Myocyte (in vitro differentiated cells): ENCODE measurements around the gene CARD14. TPM values are rescaled to one million over a fixed set of nuclear protein-coding genes. Genes with fewer than 3 reads are reported as not detected.
"Not testable (repeated sequence)": the region's sequence is repeated elsewhere in the genome, so short reads cannot be mapped to it uniquely, and the experiment has no call there.

Experiments
- DNase-seq: peaks from one replicate; pipeline ENCODE4 v3.0.0-alpha.2; 2012; ENCODE audit warnings: low read depth
- total RNA-seq: library from RNA; depleted of rRNA; stranded (reverse); fragments of >200 nt; gene quantifications from 2 replicates; pipeline ENCODE4 v1.2.3, GENCODE V29; 2014

The CARD14 gene
- total RNA-seq, 1 donor from 2014 or later: 0.21 TPM

DNA sequence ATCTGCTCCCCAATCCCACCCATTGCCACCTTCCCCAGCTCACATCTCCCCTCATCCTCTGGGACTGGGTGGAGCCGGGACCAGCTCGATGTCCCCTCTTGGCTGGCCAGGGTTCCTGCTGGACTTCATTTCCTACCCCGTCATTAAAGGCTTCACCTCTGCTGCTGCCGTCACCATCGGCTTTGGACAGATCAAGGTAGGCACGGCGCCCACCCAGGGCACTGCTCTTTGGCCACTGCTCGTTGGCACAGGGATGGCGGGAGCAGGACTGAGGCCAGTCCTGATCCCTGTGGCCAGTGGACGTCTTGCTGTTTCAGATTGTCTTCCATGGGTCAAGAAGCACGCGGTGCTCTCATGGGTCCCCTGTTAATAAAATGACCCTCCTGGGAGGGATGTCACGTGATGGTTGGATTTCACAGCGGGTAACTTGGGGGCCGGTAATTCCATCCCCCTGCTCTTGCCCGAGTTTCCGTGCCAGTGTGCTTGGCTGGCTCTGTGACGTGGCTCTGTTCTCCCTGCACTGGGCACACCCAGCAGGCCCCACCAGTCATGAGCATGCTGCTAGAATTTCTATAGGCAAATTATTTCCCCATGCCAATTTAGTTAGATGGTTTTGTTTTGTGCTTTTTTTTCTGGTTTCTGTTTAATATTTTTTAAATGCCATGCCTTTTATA lies 53.4 kb downstream of the CARD14 start:
- DNase-seq: no peak

DNA sequence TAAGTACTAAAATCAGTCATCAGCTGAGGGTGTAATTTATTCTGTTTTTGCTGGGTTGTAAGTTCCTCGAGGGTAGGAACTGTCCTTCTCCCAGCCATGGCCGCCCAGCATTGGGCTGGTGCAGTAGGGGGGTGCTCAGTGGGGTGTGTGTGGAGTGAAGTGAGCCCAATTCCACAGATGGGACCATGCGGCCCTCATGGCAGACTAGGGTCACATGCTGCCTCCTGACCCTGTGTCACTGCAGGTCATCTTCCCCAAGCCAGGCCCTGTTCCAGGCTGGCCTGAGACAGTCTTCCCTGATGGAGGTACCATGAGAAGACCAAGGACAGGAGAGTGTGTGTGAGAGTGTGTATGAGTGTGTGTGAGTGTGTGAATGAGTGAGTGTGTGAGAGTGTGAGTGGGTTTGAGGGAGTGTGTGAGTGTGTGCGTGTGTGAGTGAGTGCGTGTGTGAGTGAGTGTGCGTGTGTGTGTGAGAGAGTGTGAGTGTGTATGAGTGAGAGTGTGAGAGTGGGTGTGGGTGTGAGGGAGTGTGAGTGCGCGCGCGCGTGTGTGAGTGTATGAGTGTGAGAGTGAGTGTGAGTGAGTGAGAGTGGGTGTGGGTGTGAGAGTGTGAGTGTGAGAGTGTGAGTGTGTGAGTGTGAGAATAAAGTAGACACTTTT lies 54.1 kb downstream of the CARD14 start:
- no peak for DNase-seq

DNA sequence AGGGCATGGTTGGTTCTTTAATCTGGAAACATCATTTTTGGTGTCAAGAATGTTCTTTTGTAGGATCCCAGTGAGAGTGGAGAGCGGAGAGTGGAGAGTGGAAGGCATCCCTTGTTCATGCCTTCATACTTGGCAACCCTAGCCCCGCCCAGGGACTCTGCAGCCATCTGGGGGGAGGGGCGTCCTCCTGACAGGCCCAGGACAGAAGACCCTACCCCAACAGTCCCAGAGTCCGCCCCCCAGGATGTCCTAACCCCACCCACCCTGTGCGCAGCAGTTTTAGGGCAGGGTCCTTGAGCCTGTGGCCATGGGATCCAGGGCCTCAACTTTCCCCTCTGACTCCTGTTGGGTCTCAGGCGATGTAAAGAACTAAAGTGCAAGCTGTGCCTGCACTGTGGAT lies 54.9 kb downstream of the CARD14 start:
- DNase-seq: no peak

DNA sequence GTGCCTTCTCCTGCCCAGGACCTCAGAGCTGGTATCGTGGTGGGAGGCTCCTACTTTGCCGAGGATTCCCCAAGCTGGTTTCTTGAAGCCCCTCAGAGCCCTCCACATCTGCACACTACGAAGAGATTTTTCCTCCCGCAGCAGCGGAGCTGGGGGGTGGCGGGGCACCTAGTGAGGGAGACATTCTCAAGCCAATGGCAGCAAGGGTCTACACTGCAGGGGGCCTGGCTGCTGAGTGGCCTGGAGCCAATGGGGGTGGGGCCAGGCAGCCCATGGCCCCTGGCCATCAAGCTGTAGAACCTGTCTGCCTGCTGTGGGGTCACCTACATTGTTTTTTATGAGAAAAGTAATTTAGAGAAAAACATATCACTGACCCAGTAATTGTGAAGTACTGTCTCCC lies 55.4 kb downstream of the CARD14 start:
- DNase-seq: no peak

DNA sequence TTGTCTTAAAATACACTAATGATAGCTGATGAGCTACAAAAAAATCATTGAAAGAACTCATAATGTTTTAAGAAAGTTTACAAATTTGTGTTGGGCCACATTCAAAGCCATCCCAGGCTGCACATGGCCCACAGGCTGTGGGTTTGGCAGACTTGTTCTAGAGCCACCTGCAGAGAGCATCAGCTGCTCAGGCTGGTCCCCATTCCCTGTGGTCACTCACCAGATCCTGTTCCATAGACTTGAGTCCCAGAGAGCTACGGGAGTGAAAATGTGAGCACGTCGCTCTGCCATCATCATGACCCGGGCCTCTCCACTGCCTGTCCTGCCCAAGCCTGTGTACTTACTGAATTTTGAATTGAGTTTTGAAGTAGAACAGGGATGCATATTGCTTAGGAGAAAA lies 57.3 kb downstream of the CARD14 start:
- peak; percentile 73 for DNase-seq

DNA sequence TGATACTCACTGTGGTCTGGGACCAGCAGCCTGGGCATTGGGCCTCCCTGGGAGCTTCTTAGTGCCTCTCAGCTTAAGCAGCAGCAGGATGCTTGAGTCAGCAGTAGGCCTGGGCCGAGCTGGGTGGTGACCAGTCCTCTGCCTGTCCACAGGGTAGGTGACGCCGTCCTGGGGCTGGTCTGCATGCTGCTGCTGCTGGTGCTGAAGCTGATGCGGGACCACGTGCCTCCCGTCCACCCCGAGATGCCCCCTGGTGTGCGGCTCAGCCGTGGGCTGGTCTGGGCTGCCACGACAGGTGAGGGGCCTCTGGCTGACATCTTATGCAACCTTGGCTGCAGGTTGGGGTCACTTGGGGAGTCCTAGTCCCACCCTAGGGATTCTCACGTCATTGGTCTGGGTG lies 57.8 kb downstream of the CARD14 start:
- DNase-seq: no peak

DNA sequence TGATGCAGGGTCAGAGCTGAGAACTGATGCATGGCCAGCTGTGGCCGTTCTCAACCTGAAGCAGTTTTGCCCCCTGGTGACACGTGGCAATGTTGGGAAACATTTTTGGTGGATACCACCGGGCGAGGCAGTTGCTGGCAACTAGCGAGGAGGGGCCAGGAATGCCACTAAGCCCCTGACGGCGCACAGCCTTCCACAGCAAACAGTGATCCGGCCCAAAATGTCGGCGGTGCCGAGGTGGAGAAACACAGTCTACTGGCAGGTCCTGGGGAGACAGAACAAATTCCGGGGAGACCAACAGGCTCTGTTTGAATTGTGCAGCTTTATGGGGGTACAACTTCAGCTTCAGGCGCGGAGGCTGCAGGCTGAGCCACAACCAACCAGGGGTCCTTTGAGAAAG lies 58.6 kb downstream of the CARD14 start:
- no peak for DNase-seq

DNA sequence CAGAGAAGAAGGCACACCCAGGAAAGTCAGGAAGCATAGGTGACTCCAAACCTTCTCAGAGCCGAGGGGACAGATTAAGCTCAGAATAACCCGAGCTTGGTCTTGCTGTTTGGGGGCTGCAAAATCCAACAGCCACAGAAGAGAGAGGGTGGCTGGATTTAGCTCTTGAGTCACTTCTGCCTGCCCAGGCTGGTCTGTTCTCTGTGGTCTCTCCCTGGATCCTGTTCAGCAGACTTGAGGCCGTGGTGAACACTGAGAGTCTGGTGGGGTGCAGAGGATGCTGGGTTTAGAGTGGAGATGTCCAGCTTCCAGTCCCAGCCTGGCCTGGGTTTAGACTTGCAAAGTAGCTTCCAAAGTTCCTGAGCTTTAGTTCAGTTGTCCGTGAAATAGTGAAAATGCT lies 59.2 kb downstream of the CARD14 start:
- DNase-seq: peak; percentile 84

DNA sequence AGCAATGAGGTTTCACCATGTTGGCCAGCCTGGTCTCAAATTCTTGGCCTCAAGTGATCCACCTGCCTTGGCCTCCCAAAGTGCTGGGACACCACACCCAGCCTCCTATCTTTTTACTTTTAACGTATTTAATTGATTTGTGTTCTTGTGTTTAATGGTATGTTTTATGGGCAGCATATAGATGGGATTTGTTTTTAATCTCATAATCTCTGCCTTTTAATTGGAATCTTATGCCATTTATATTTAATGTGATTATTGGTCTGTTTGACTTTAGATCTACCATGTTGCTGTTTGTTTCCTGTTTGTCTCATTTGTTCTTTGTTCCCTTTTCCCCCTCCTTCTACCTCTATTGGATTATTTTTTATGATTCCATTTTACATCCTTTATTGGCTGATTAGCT lies 62.6 kb downstream of the CARD14 start:
- DNase-seq: no peak

DNA sequence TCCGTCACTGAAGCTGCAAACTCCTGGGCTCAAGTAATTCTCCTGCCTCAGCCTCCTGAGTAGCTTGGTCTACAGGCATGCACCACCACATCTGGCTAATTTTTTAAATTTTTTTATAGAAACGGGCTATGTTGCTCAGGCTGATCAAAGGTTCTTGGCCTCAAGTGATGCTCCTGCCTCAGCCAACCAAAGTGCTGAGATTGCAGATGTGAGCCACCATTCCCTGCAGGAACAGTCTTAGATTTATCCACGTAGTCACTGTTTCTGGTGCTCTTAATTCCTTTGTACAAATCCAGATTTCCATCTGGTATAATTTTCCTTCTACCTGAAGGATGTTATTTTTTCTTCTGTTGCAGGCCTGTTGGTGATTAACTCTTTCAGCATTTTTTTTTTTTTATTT lies 63.4 kb downstream of the CARD14 start:
- DNase-seq: no peak

DNA sequence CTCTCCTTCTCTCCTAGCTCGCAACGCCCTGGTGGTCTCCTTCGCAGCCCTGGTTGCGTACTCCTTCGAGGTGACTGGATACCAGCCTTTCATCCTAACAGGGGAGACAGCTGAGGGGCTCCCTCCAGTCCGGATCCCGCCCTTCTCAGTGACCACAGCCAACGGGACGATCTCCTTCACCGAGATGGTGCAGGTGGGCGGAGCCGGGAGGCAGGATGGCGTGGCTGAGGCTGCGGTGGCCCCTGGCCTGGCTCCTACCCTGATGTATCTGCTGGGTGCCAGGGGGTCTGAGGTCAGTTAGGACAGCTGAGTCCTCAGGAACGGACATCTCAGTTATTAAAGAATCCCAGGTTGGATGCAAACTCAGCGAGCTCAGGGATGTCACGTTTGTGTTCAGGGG lies 67.1 kb downstream of the CARD14 start:
- no peak for DNase-seq

DNA sequence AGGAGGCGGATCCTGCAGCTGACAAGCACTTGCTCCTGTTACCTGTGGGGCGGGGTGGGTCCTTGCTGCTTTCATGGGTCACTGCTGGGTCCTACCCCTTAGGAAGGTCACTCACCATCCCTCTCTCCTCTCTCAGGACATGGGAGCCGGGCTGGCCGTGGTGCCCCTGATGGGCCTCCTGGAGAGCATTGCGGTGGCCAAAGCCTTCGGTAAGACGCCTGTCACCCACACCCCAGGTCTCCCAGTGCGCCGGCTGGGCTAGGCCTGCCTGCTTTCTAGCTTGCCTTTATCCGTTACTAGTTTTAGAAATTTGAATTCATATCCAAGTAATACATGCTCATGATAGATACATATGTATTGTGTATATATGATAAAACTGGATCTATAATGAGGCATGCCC lies 67.6 kb downstream of the CARD14 start:
- no peak for DNase-seq

DNA sequence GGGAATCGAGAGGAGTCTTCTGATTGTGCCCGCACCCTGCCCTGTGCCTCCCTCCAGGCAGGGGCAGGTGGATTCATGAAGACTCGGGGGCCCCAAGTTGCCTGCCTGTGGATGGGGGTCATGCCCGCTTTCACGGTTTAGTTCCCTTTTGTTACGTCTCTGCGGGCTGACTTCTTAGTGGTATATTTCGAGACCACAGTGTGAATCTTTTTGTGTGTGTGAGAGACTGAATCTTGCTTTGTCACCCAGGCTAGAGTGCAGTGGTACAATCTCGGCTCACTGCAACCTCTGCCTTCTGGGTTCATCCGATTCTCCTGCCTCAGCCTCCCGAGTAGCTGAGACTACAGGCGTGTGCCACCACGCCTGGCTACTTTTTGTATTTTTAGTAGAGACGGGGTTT lies 72.7 kb downstream of the CARD14 start:
- DNase-seq: no peak

DNA sequence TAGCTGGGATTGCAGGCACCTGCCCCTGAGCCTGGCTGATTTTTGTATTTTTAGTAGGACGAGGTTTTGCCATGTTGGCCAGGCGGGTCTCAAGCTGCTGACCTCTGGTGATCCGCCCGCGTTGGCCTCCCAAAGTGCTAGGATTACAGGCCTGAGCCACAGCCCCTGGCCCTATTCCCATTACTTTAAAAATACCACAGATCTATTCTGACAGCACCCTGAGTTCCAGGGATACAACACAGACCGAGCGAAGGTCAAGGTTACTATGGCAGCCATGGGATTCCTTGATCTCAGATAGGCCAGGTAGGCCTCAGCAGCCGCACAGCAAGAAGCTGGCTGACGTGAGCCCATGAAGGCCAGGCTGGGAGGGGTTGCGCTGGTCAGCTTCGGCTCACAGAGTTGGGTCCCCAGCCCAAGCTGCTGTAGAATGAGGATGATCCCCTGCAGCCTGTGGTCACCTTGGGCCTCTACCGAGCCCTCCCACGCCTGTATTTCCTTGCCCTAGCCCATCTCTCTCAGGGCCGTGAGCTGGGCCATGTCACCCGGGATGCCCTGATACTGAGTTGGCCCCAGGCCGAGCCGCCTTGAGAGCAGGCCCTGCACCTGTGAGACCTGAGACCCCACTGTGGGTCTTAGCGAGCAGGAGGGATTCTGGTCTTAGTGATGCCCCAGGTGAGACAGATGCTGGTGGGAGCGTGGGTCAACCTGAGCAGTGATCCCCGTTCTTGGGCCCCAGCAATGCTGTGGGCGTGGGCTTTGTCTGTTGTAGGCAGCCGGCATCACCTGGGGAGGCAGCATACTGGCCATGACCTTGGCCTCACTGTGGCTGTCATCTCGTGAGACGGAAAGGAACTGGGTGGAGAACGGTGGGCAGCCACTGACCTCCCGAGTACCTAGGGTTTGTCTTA lies 74.0 kb downstream of the CARD14 start:
- peak; percentile 80 for DNase-seq

DNA sequence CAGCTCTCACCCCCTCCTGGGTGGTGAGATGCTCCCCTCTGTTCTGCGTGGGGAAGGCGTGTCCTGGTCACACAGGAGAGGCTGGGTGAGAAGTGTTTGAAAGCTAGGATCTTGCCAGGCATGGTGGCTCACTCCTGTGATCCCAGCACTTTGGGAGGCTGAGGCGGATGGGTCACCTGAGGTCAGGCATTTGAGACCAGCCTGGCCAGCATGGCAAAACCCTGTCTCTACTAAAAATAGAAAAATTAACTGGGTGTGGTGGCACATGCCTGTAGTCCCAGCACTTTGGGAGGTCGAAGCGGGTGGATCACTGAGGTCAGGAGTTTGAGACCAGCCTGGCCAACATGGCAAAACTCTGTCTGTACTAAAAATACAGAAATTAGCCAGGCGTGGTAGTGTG lies 74.6 kb downstream of the CARD14 start:
- not testable (repeated sequence) for DNase-seq

DNA sequence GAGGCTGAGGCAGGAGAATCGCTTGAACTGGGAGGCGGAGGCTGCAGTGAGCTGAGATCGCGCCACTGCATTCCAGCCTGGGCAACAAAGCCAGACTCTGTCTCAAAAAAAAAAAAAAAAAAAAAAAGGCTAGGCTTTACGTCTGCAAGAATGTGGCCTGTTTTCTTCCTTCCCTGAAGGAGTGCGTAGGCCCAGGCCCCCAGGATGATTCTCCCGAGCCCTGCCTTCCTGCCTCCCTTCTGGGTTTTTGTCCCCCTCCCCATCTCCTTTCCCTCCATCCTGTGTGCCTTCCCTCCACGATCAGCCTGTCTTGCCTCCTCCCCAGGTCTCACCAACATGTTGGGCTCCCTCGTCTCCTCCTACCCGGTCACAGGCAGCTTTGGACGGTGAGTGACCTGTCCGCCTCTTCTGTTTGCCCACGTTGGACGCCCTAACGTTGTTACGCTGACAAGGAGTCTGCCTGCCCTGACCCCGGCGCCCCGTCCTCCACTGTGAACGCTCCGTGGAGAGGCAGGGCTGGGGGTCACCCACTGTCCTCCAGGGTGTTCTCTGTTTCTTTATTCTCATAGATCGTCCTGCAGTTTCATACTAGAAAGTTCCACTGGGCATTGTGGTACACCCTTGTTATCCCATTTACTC lies 75.2 kb downstream of the CARD14 start:
- DNase-seq: no peak

DNA sequence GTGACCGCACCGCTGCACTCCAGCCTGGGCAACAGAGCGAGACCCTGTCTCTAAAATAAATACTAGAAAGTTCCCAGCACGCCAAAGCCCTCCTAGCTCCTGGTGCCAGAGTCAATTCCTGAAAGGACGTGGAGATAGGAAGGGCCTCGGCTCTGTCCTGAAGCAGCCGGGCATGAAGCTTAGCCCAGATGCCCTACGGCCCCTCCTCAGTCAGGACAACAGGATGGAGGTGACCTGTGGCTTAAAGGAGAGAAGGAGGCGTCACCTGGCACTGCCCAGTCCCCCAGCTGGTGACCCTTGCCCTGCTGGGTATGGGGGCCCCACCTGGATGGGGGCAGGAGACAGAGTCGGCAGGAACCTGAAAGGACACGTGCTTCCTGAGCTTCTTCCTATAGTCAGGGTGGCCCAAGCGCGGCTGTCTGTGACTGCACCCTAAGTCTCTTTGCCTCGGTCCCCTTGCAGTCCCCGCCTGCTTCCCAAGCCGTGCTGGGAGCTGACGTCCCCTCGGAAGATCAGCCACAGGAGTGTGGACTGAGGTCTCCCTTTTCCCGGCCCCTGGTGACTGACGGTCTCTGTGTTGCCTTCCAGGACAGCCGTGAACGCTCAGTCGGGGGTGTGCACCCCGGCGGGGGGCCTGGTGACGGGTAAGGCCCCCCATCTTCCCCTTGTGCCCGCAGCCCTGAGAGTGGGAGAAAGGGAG lies 75.9 kb downstream of the CARD14 start:
- no peak for DNase-seq

DNA sequence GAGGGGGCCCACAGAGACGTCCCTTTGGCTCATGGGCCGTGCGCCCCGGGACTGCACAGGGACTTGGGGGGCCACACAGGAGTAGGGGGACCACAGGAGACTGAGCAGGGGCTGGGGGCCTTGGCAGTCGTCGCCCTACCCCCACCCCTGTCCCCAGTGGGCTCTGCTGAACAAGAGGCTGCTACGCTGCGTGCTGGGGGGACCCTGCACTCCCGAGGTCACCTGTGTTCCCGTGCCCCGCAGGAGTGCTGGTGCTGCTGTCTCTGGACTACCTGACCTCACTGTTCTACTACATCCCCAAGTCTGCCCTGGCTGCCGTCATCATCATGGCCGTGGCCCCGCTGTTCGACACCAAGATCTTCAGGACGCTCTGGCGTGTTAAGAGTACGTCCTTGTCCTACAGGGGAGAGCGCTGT lies 76.4 kb downstream of the CARD14 start:
- no peak for DNase-seq

DNA sequence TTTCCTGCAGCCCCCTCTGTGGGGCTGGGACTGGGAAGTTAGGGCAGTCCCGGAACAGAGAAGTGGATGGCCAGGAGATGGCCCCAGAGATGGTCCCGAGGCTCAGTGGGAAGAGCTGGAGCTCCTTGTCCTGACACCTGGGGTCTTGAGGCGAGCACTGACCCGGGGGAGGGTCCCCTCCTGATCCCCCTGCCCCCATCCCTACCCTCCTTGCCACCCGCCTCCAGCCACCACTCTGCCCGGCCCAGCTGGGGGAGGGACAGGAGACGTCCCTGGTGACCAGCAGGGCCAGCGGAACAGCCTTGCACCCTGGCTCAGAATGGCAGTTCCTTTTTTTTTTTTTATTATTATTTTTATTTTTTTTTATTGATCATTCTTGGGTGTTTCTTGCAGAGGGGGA lies 76.9 kb downstream of the CARD14 start:
- DNase-seq: no peak

DNA sequence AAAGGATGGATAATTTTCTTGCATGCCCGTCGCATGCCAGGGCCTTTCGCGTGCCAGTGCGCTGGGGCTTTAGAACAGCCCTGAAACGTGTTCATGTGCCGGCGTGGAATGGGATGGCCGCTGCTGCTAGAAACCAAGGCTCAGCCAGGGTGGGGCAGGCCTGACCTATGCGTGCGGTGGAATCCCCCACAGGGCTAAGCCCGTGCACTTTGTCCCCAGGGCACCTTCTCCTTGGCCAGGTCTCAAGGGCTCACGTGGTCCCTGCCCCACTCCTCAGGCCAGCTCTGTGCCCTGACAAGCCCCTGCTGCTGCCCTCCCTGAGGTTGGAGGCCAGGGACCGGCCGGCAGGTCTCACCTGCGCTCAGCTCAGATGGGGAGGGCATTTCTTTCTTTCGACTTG lies 77.7 kb downstream of the CARD14 start:
- no peak for DNase-seq
